Hepatocyte (in vitro differentiated cells): ENCODE measurements around the gene SOBP. TPM values are rescaled to one million over a fixed set of nuclear protein-coding genes. Genes with fewer than 3 reads are reported as not detected.

ENCODE experiments used
- DNase-seq: peaks from one replicate; pipeline ENCODE4 v3.0.0-alpha.2; 2016; ENCODE audit warnings: low spot score
- H2AFZ ChIP-seq: fragments of 200-600 bp; sonication (generic); 2 replicates; pipeline ENCODE4 v1.6.0; 2016; ENCODE audit warnings: antibody characterized with exemption, mild to moderate bottlenecking
- H3K27ac ChIP-seq: fragments of 200-600 bp; sonication (generic); 2 replicates; pipeline ENCODE4 v1.5.1; 2016; ENCODE audit warnings: mild to moderate bottlenecking
- H3K27me3 ChIP-seq: fragments of 200-600 bp; sonication (generic); 2 replicates; pipeline ENCODE4 v1.6.1; 2016
- H3K36me3 ChIP-seq: fragments of 200-600 bp; sonication (generic); replicated peaks from 2 replicates; pipeline ENCODE4 v1.5.1; 2016; ENCODE audit warnings: low read depth; ENCODE audit not compliant: insufficient read depth
- H3K4me1 ChIP-seq: fragments of 200-600 bp; sonication (generic); 2 replicates; pipeline ENCODE4 v1.5.1; 2016; ENCODE audit warnings: mild to moderate bottlenecking, moderate library complexity; ENCODE audit not compliant: insufficient read depth
- H3K4me2 ChIP-seq: fragments of 200-600 bp; sonication (generic); 2 replicates; pipeline ENCODE4 v1.6.0; 2016
- H3K4me3 ChIP-seq: fragments of 200-600 bp; sonication (generic); 2 replicates; pipeline ENCODE4 v1.5.1; 2016; ENCODE audit warnings: mild to moderate bottlenecking
- H3K79me2 ChIP-seq: fragments of 200-600 bp; sonication (generic); 2 replicates; pipeline ENCODE4 v1.6.0; 2017; ENCODE audit warnings: mild to moderate bottlenecking
- H3K9me2 ChIP-seq: fragments of 200-600 bp; sonication (generic); replicated peaks from 2 replicates; pipeline ENCODE4 v1.6.0; 2017; ENCODE audit warnings: mild to moderate bottlenecking; ENCODE audit not compliant: insufficient read depth
- H3K9me3 ChIP-seq: fragments of 200-600 bp; sonication (generic); 2 replicates; pipeline ENCODE4 v1.5.1; 2016; ENCODE audit warnings: low read depth, mild to moderate bottlenecking
- H4K20me1 ChIP-seq: fragments of 200-600 bp; sonication (generic); 2 replicates; pipeline ENCODE4 v1.6.0; 2016; ENCODE audit warnings: mild to moderate bottlenecking; ENCODE audit not compliant: insufficient read depth, poor library complexity, severe bottlenecking
- CTCF ChIP-seq: fragments of 200-600 bp; sonication (generic); IDR thresholded peaks from 2 replicates; pipeline ENCODE4 v1.5.1; 2016; ENCODE audit warnings: antibody characterized with exemption, mild to moderate bottlenecking; ENCODE audit not compliant: poor library complexity
- EZH2 ChIP-seq: fragments of 200-600 bp; sonication (generic); IDR thresholded peaks from 2 replicates; pipeline ENCODE4 v1.6.1; 2016; ENCODE audit warnings: antibody characterized with exemption, mild to moderate bottlenecking, borderline replicate concordance
- EZH2phosphoT487 ChIP-seq: fragments of 200-600 bp; sonication (generic); IDR thresholded peaks from one replicate; pipeline ENCODE4 v1.6.1; 2018; ENCODE audit warnings: antibody characterized with exemption, mild to moderate bottlenecking, low read depth, moderate library complexity; ENCODE audit not compliant: unreplicated experiment, severe bottlenecking
- WGBS: methylation state at CpG from one replicate; pipeline ENCODE4 v1.1.6; 2016; ENCODE audit warnings: low lambda C conversion rate; ENCODE audit errors: missing lambda C conversion rate; 5-methylcytosine and 5-hydroxymethylcytosine counted together
- polyA plus RNA-seq: library from polyadenylated mRNA; unstranded; fragments of >200 nt; fragmentation: Nextera tagmentation; extraction: Ambion mirVana; gene quantifications from 2 replicates; pipeline ENCODE4 v1.2.1, GENCODE V29; 2016
- total RNA-seq: library from RNA; depleted of rRNA; stranded (reverse); fragments of >200 nt; gene quantifications from 2 replicates; pipeline ENCODE4 v1.2.3, GENCODE V29; 2014

Gene SOBP
- total and polyA plus RNA-seq, 2 experiments from 2014 or later = 2.1 to 2.2 TPM

- TF ChIP-seq CTCF (no peak), EZH2 (no peak)
- Histone ChIP-seq H3K27me3 (peaks cover 6% of the 10 kb centered on the region), H3K9me2 (no peaks in the 10 kb centered on the region), H4K20me1 (no peaks in the 10 kb centered on the region), H3K4me3 (no peak overlapping the region), H3K27ac (no peak overlapping the region), H3K79me2 (no peaks in the 10 kb centered on the region), H3K36me3 (no peaks in the 10 kb centered on the region), H2AFZ (no peak overlapping the region), H3K9me3 (no peaks in the 10 kb centered on the region), H3K4me1 (no peaks in the 10 kb centered on the region), H3K4me2 (no peak overlapping the region)
- DNase-seq = no peak
- WGBS = 90% methylated on average over 11 of the region's 11 CpGs
These were observed 147.7 kb downstream of the SOBP start for GRCh38 chr6:107637316-107638315.

- DNase-seq = no peak
- Histone ChIP-seq H3K79me2 (no peaks in the 10 kb centered on the region), H3K27me3 (peaks cover 6% of the 10 kb centered on the region), H3K36me3 (no peaks in the 10 kb centered on the region), H3K9me3 (no peaks in the 10 kb centered on the region), H3K27ac (no peak overlapping the region), H3K4me3 (no peak overlapping the region), H4K20me1 (no peaks in the 10 kb centered on the region), H3K4me1 (no peaks in the 10 kb centered on the region), H2AFZ (no peak overlapping the region), H3K9me2 (no peaks in the 10 kb centered on the region), H3K4me2 (no peak overlapping the region)
- TF ChIP-seq EZH2 (no peak), EZH2phosphoT487 (no peak), CTCF (no peak)
- 90% methylated on average over 4 of the region's 4 CpGs for WGBS
These were observed 148.6 kb downstream of the SOBP start for GRCh38 chr6:107638493-107638892.

- no peak for TF ChIP-seq EZH2phosphoT487
- TF ChIP-seq EZH2 = no peak
- TF ChIP-seq CTCF = no peak
- Histone ChIP-seq H3K9me2 (no peaks in the 10 kb centered on the region), H3K36me3 (no peaks in the 10 kb centered on the region), H3K4me2 (no peak overlapping the region), H3K4me3 (no peak overlapping the region), H3K4me1 (no peaks in the 10 kb centered on the region), H3K27ac (no peak overlapping the region), H2AFZ (no peak overlapping the region), H3K9me3 (no peaks in the 10 kb centered on the region), H3K27me3 (peaks cover 6% of the 10 kb centered on the region), H3K79me2 (no peaks in the 10 kb centered on the region), H4K20me1 (no peaks in the 10 kb centered on the region)
- WGBS = 29% methylated on average over 2 of the region's 2 CpGs
- no peak for DNase-seq
These were observed 149.6 kb downstream of the SOBP start for GRCh38 chr6:107639511-107639910.
